Omental fat pad (tissue), 4 donors: ENCODE measurements around the gene UBN1. TPM values are rescaled to one million over a fixed set of nuclear protein-coding genes. Genes with fewer than 3 reads are reported as not detected.

Experiments used
- ATAC-seq: fragments of 150-250 bp; one replicate; pipeline ENCODE4 v1.9.1; 2016; ENCODE audit warnings: mild to moderate bottlenecking, moderate library complexity; ENCODE audit not compliant: low FRiP score
- DNase-seq: peaks from one replicate; pipeline ENCODE4 v3.0.0-alpha.2; 2019; ENCODE audit warnings: low spot score
- total RNA-seq, 4 donors: library from RNA; depleted of rRNA; stranded (reverse); fragments of >200 nt; gene quantifications; one replicate each; pipeline ENCODE4 v1.1.0, GENCODE V29; 2016
- TF ChIP-seq, protein P1 (sequence below), 3 donors: fragments of 450-650 bp; IDR thresholded peaks; one replicate each; pipeline ENCODE4 v1.5.1; 2016 to 2017; ENCODE audit warnings: antibody characterized with exemption in 3 of 3, mild to moderate bottlenecking in 3 of 3, moderate library complexity in 2 of 3

Gene UBN1
- total RNA-seq, 4 donors from 2014 or later: 32.8 to 67.5 (median 41.1) TPM

DNA sequence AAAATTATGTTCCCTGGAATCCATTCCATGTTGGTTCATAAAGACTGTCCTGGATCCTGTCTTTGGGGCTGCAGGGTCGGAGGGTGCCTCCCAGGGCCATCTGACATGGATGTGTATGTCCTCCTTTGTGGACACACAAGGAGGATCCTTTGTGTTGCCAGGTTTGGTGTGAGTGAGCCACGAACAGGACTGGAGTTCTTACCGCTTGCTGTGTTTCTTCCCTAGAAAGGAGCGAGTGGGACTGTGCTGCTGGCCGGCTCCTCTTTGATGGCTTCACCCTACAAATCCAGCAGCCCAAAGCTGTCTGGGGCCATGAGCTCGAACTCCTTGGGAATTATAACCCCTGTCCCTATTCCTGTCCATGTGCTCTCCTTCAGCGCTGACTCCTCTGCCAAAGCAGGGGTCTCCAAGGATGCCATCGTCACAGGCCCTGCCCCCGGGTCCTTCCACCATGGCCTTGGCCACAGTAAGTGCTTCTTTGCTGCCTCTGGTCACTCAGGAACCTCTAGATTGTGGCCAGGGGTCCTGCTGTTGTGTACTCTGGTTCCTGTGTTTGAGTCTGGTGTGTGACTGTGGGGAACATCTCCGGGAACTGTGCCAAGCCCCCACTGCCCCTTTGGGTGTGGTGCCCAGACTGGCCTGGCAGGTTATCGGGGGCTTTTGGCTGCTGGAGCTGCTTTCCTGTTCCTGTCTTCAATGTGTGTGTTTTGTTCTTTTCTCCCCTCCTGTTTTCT lies 29.5 kb downstream of the UBN1 start:
- ATAC-seq (no peak), DNase-seq (no peak)
- TF ChIP-seq, protein P1, sequence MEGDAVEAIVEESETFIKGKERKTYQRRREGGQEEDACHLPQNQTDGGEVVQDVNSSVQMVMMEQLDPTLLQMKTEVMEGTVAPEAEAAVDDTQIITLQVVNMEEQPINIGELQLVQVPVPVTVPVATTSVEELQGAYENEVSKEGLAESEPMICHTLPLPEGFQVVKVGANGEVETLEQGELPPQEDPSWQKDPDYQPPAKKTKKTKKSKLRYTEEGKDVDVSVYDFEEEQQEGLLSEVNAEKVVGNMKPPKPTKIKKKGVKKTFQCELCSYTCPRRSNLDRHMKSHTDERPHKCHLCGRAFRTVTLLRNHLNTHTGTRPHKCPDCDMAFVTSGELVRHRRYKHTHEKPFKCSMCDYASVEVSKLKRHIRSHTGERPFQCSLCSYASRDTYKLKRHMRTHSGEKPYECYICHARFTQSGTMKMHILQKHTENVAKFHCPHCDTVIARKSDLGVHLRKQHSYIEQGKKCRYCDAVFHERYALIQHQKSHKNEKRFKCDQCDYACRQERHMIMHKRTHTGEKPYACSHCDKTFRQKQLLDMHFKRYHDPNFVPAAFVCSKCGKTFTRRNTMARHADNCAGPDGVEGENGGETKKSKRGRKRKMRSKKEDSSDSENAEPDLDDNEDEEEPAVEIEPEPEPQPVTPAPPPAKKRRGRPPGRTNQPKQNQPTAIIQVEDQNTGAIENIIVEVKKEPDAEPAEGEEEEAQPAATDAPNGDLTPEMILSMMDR (IDR thresholded peaks at IDR 0.05): no peak

DNA sequence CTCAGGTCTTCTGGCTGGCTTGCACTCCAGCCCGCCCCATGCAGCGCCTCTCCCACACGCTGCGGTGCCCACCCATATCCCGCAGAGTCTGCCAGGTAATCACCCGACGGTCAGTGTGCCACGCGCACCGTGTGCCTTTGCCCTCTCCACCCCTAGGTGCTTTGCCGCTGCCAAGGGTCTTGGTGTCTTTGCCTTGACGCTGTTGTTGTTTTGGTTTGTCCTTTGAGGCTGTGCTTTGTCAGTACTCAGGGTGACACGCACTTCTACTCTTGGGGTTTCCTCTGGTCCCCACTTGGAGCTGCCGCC lies 30.1 kb downstream of the UBN1 start:
- no peak for ATAC-seq
- TF ChIP-seq, protein P1 (IDR thresholded peaks at IDR 0.05): no peak
- no peak for DNase-seq

DNA sequence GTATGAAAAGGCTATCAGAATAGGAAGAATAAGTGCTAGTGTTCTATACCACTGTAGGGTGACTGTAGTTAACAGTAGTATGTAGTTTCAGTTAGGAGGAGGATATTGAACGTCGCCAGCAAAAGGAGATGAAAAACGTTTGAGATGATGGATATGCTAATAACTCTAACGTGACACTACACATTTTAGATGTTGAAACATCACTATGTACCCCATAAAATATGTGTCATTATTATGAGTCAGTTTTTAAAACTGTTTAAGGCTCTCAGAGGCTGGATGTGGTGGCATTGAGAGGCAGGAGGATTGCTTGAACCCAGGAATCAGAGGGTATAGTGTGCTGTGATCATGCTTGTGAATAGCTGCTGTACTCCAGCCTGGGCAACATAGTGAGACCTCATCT lies 31.8 kb downstream of the UBN1 start:
- no peak for ATAC-seq

DNA sequence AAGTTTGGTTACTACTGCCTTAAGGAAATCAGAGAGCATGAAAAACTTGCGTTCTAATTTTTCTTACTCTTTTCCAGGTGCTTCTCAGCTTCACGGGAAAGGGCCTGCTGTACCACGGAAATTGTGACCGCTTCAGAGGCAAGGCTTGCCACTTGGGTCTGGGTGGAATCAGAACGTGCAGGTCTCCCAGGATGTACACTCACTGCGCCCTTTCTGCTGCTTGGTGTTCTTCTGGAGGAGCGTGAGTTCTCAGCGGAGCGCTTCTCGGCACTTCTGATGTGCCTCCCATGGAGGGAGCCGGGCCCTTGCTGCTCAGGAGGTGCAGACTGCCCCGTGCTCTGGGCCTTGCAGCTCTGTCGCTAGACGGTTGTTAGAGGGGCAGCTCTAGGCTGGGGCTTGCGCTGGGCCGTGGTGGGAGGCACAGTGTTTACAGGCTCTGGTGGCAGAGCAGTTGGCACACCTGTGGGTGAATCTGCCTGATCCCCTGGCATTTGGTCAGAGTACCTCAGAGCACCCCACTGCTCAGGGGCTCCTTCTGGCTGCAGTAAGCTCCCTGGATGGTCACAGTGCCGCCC lies 32.8 kb downstream of the UBN1 start:
- DNase-seq: no peak
- ATAC-seq: no peak
- TF ChIP-seq, protein P1 (IDR thresholded peaks at IDR 0.05): no peak

More for the DNA sequence above, 31.8 kb downstream of the UBN1 start:
- DNase-seq: no peak
- TF ChIP-seq, protein P1 (IDR thresholded peaks at IDR 0.05): no peak

DNA sequence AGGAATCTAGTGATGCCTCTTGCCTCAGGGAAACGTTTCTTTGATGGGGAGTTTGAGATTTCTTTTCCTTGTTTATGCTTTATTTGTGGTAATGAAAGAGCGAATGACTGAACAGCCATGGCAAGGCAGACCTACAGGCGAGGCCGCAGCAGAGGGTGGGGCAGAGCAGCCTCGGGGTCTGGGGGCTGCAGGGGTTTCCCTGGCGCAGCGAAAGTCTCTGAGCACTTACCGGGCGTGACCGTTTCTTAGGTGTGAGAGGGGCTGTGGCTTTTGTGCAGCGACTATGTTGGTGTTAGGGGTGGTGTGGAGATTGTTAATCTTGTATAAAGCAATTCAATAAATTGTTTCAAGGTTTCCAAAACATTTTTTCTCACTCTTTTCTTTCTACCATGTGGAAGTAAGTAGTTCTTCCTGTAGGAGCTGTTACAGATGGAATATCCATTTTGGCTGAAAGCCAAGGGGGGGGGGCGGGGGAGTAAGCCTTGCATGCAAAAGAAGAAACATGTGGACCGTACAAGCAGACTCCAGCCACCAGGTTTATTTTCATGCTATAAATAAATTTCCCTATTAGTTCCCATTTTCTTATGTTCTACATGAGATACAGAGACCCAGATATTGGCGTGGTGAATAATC lies 34.8 kb downstream of the UBN1 start:
- no peak for ATAC-seq
- TF ChIP-seq, protein P1 (IDR thresholded peaks at IDR 0.05): no peak
- no peak for DNase-seq

DNA sequence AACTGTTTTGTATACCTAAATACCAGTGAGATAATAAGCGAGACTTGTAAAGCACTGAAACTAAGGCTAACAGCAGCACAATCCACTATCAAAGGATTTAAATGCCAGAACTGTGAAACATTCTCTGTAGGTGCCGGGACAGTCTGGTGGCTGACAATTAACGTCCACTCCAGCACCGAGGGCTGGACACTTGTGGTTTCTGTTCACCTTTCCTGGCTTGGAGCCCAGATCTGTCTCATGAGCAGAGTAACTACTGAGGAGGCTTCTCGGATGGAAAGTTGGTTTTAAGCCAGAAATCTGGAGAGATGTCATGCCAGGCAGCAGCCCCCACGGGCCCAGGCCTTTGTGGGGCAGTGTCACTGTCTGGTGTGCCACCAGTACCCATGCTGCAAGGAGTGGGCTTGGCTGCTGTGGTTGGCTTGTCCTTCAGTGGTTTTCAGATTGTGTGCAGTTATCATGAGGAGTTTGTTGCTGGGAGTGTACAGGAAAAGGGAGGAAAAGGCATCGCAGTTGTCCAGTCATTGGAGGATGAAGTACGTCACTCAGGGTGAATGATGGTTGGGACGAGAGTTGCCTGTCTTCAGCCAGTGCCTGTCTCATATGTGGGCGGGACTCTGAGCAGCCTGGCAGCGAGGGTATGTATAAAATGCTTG lies 35.5 kb downstream of the UBN1 start:
- TF ChIP-seq, protein P1 (IDR thresholded peaks at IDR 0.05): no peak
- no peak for DNase-seq
- no peak for ATAC-seq
